ENCODE results near the gene HACD2. TPM values are rescaled to one million over a fixed set of nuclear protein-coding genes. Genes with fewer than 3 reads are reported as not detected.

The HACD2 gene
- total and polyA plus RNA-seq, 10 of the 15 experiments (the other 5 are each of a cell fraction or from before 2014, with no cell fraction given) = 9.1 to 30.0 (median 18.8) TPM

- 57% methylated on average over 2 of the region's 2 CpGs for WGBS (ENCODE audit: insufficient coverage, insufficient replicate concordance, low lambda C conversion rate, missing lambda C conversion rate)
- in situ Hi-C loops (cut with MboI) (no loop called here), intact Hi-C loops (cut with micrococcal nuclease; ENCODE audit: unreplicated experiment) (no loop called here)
- FAIRE-seq (no peak), DNase-seq (ENCODE audit: low read depth, low spot score) (no peak), ATAC-seq (no peak)
- TF ChIP-seq ZBED1 (IDR thresholded peaks at IDR 0.05; ENCODE audit: borderline replicate concordance) = no peak
- no peak for TF ChIP-seq DPF2 (IDR thresholded peaks at IDR 0.05)
- no peak for TF ChIP-seq USF2 (IDR thresholded peaks at IDR 0.05; ENCODE audit: borderline replicate concordance, low read depth, low read length)
- no peak for TF ChIP-seq ELK1 (IDR thresholded peaks at IDR 0.05; ENCODE audit: low read depth, low read length)
- no peak for TF ChIP-seq HDAC6 (IDR thresholded peaks at IDR 0.05; ENCODE audit: unreplicated experiment)
- TF ChIP-seq BMI1 (IDR thresholded peaks at IDR 0.05; ENCODE audit: borderline replicate concordance) = no peak
- no peak for TF ChIP-seq KAT2A (conservative IDR thresholded peaks at IDR 0.05; ENCODE audit: control insufficient read depth, low read depth, low read length)
- TF ChIP-seq RAD51 (IDR thresholded peaks at IDR 0.05) = no peak
- no peak for TF ChIP-seq ZZZ3 (IDR thresholded peaks at IDR 0.05; ENCODE audit: control insufficient read depth, insufficient read length, low read depth)
- no peak overlapping the region for H3K4me3 ChIP-seq
- ChIA-PET POLR2A (interaction anchor here (0.7 kb wide), 1 partner anchor 69 kb away, joined by 3 read pairs; no protein-coding TSS in a partner anchor), RAD21 (ENCODE audit: unreplicated experiment) (no interaction called here), CTCF (interaction anchor here (0.7 to 6.8 kb wide), 13 partner anchors 8 to 521 kb away, joined by 3 to 93 read pairs (median 6); no protein-coding TSS in a partner anchor), SMC1A (ENCODE audit: uncharacterized antibody, unreplicated experiment) (interaction anchor here (1.1 to 6.2 kb wide), 5 partner anchors 10 to 231 kb away, joined by 3 to 56 read pairs (median 5); no protein-coding TSS in a partner anchor)
- BruUV-seq (replicated peaks) = no TSS peak
- H3K27me3 ChIP-seq (replicated peaks in 1 of 2; ENCODE audit: control insufficient read depth in 2 of 2, insufficient read depth in 2 of 2, low read length in 1 of 2) = no peaks in the 10 kb centered on the region
- no peak overlapping the region for H2AFZ ChIP-seq (ENCODE audit: control insufficient read depth, low read depth, low read length)
- H4K20me1 ChIP-seq (ENCODE audit: control insufficient read depth, insufficient read depth) = no peaks in the 10 kb centered on the region
- H3K4me1 ChIP-seq (ENCODE audit: control insufficient read depth, insufficient read depth, low read length) = no peaks in the 10 kb centered on the region
- no peak overlapping the region for H3K4me2 ChIP-seq (ENCODE audit: control insufficient read depth, insufficient read depth)
- no peaks in the 10 kb centered on the region; a peak in 1 of 4 replicates for H3K36me3 ChIP-seq (ENCODE audit: control insufficient read depth in 2 of 2, insufficient read depth in 2 of 2, low read length in 1 of 2)
- H3K9me3 ChIP-seq (replicated peaks; ENCODE audit: control insufficient read depth, insufficient read depth, low read length) = no peaks in the 10 kb centered on the region
- H3K27ac ChIP-seq (ENCODE audit: control insufficient read depth, insufficient read depth) = no peak overlapping the region
- no peaks in the 10 kb centered on the region for H3K79me2 ChIP-seq (ENCODE audit: control insufficient read depth, insufficient read depth, low read length)
- no peak overlapping the region for H3K9ac ChIP-seq (ENCODE audit: control insufficient read depth, insufficient read depth, low read length)
Measured at GRCh38 chr3:123561188-123561587, 23.7 kb downstream of the HACD2 start.
